OCI-LY3 (cell line): ENCODE data around the gene RBMS3.
"Not testable (repeated sequence)": the region's sequence is repeated elsewhere in the genome, so short reads cannot be mapped to it uniquely, and the experiment has no call there.

Source experiments
- H2AFZ ChIP-seq: fragments of 200-600, 300-600 bp; shearing (Covaris generic); 2 replicates; pipeline ENCODE4 v1.6.0; 2014; ENCODE audit warnings: antibody characterized with exemption, low read depth, low read length
- H3K27ac ChIP-seq: fragments of 200-600, 300-600 bp; sonication (generic); 2 replicates; pipeline ENCODE4 v1.5.1; 2014; ENCODE audit warnings: mild to moderate bottlenecking, low read length, moderate library complexity, mixed read lengths
- H3K27me3 ChIP-seq: fragments of 200-600, 300-600 bp; sonication (generic); 2 replicates; pipeline ENCODE4 v1.6.1; 2014; ENCODE audit warnings: low read depth, low read length, mixed read lengths
- H3K36me3 ChIP-seq: fragments of 200-600, 300-600 bp; sonication (generic); replicated peaks from 2 replicates; pipeline ENCODE3; 2014; ENCODE audit warnings: low read depth, low read length, mixed read lengths
- H3K4me1 ChIP-seq: fragments of 300-600, 200-600 bp; sonication (generic); 2 replicates; pipeline ENCODE4 v1.6.1; 2014; ENCODE audit warnings: low read length, mixed read lengths
- H3K4me2 ChIP-seq: fragments of 200-600, 300-600 bp; sonication (generic); 2 replicates; pipeline ENCODE4 v1.6.1; 2014; ENCODE audit warnings: low read length, mixed read lengths
- H3K4me3 ChIP-seq: fragments of 300-600, 200-600 bp; sonication (generic); 2 replicates; pipeline ENCODE4 v1.5.1; 2014; ENCODE audit warnings: antibody characterized with exemption, mild to moderate bottlenecking, low read length, moderate library complexity
- H3K79me2 ChIP-seq: fragments of 300-600, 200-600 bp; shearing (Covaris generic); 2 replicates; pipeline ENCODE4 v1.6.1; 2014; ENCODE audit warnings: mild to moderate bottlenecking, low read length, mixed read lengths
- H3K9ac ChIP-seq: fragments of 300-600, 200-600 bp; shearing (Covaris generic); 2 replicates; pipeline ENCODE4 v1.6.0; 2014; ENCODE audit warnings: mild to moderate bottlenecking, low read length, moderate library complexity
- H3K9me3 ChIP-seq: fragments of 200-600, 300-600 bp; shearing (Covaris generic); 2 replicates; pipeline ENCODE4 v1.6.1; 2014; ENCODE audit warnings: low read length, mixed read lengths; ENCODE audit not compliant: insufficient read depth
- H4K20me1 ChIP-seq: fragments of 200-600, 300-600 bp; sonication (generic); 2 replicates; pipeline ENCODE4 v1.6.1; 2016; ENCODE audit warnings: low read length, mixed read lengths; ENCODE audit not compliant: insufficient read depth
- EZH2phosphoT487 ChIP-seq: fragments of 200-600 bp; shearing (Covaris generic); IDR thresholded peaks from 2 replicates; pipeline ENCODE4 v1.6.1; 2018; ENCODE audit warnings: antibody characterized with exemption, mixed run types, low read depth
- TF ChIP-seq, protein P1 (sequence below): fragments of 200-600, 300-600 bp; sonication (generic); IDR thresholded peaks from 2 replicates; pipeline ENCODE4 v1.5.1; 2014; ENCODE audit warnings: antibody characterized with exemption, low read length, low read depth

RBMS3 gene

DNA sequence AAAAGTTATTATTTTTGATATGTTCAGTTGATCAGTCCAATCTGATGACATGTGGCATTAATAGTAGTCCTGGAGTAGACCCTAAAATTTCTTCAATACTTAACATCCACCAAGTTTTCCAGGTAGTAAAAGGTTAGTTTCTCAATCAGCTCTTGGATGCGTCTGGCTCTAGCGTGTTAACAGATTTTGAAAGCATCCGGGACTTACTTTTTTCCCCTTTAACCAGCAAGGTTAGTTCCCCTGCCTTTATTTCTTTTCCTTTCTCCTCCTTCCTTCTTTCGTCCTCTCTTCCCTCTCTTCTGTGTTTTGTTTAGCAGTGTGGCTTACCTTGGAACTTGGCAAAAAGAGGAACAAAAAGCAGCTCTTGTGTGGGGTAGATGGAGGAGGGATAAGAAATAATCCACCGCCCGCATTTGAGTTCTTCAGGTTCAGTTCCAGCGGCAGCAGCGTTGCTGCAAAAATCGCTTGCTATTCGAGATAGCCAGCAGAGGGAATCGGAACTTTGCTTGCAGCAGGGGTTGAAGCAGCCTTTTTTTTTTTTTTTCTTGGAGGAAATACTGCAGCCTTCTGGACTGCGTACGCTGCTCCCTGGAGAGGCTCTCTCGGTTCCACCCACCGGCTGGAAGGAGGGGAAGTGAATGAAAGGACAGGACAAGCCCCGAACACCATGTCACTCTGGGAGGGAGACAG is at the start of gene RBMS3:
TSS of gene RBMS3 (plus strand) at position 668 of the 690 bp plus-strand sequence.
- Histone ChIP-seq H4K20me1 (no peaks in the 10 kb centered on the region), H3K27me3 (peaks cover 38% of the 10 kb centered on the region), H3K79me2 (no peaks in the 10 kb centered on the region), H3K36me3 (no peaks in the 10 kb centered on the region), H3K9me3 (no peaks in the 10 kb centered on the region), H3K27ac (no peak within 1 kb of the TSS), H3K4me3 (peak within 1 kb of the TSS; percentile 75), H3K9ac (peak within 1 kb of the TSS; percentile 43), H3K4me1 (peaks cover 42% of the 10 kb centered on the region), H3K4me2 (peak within 1 kb of the TSS; percentile 90), H2AFZ (no peak within 1 kb of the TSS)
- TF ChIP-seq, protein P1, sequence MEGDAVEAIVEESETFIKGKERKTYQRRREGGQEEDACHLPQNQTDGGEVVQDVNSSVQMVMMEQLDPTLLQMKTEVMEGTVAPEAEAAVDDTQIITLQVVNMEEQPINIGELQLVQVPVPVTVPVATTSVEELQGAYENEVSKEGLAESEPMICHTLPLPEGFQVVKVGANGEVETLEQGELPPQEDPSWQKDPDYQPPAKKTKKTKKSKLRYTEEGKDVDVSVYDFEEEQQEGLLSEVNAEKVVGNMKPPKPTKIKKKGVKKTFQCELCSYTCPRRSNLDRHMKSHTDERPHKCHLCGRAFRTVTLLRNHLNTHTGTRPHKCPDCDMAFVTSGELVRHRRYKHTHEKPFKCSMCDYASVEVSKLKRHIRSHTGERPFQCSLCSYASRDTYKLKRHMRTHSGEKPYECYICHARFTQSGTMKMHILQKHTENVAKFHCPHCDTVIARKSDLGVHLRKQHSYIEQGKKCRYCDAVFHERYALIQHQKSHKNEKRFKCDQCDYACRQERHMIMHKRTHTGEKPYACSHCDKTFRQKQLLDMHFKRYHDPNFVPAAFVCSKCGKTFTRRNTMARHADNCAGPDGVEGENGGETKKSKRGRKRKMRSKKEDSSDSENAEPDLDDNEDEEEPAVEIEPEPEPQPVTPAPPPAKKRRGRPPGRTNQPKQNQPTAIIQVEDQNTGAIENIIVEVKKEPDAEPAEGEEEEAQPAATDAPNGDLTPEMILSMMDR, result peak; percentile 59
- TF ChIP-seq EZH2phosphoT487, result no peak; the same call in 1 of the 2 replicates

DNA sequence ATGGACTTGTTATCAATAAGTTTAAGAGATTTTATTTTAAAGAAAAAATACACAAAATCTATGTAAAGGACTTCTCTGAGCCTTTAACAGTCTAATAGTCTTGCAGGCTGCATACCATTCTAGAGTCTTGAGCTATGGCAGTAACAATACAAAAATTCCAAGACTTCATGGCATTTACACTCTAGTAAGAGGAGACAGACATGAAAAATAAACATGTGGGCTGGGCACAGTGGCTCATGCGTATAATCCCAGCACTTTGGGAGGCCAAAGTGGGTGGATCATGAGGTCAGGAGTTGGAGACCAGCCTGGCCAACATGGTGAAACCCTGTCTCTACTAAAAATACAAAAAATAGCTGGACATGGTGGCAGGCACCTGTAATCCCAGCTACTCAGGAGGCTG is 47.7 kb upstream of the RBMS3 start:
- not testable (repeated sequence) for H4K20me1 ChIP-seq, H3K9me3 ChIP-seq, H3K4me3 ChIP-seq, H3K79me2 ChIP-seq, H3K9ac ChIP-seq, H3K36me3 ChIP-seq, H3K27ac ChIP-seq, H3K27me3 ChIP-seq, H3K4me1 ChIP-seq, H3K4me2 ChIP-seq, H2AFZ ChIP-seq

DNA sequence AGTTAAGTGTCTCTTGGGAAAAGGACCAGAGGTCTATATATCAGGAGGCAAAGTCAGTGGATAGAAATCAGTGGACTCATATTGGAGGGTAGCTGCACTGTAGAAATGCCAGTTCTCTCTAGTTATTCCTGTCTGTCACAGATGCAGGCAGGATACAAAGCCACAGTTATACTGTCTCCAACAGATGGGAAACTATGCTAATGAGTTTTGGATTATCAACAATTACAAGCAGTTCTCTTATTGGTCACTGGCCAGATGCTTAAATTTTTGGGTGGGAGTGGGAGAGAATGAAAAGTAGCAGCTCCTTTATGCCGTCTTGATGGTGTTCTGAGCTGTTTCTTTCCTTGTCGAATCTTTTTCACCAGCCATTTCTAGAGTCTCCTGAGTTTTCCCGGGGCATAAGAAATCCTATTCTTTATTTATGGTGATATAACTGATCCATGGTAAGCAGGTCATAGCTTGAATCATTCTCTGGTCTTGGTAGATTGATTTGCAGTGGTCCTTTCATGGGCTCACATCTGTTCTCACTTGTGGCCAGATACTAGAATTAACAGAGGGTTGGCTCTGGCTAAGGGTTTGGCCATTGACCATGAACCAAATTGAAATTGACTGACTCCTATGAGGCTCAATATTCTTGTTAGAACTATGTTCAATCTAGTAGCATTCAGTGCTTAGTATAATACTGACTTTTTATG is 44.6 kb upstream of the RBMS3 start:
- Histone ChIP-seq H3K36me3 (no peaks in the 10 kb centered on the region), H3K79me2 (no peaks in the 10 kb centered on the region), H3K9ac (no peak overlapping the region), H3K4me1 (no peaks in the 10 kb centered on the region), H4K20me1 (no peaks in the 10 kb centered on the region), H3K27me3 (no peaks in the 10 kb centered on the region), H2AFZ (no peak overlapping the region), H3K27ac (no peak overlapping the region), H3K4me3 (no peak overlapping the region), H3K9me3 (no peaks in the 10 kb centered on the region), H3K4me2 (no peak overlapping the region)
- TF ChIP-seq, protein P1, result no peak
- TF ChIP-seq EZH2phosphoT487, result no peak

DNA sequence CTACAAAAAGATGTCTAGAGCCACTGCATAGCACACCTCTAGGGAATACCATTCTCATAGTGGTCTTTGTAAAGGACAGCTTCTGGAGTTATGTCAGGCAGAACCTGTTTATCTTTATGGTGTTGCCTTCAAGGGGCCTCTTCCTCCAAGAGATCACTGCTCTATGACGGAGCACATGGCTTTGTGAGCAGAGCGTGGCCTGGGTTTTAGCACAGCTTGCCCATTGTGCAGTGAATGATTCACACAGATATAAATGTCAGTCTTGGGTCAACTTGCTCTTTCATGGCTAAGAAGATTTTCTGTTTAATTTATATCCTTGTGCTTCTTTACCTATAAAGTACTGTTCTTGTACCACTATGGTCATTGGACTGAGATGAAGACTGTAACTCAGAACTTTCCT is 41.5 kb upstream of the RBMS3 start:
- H3K4me2 ChIP-seq, result no peak overlapping the region
- no peaks in the 10 kb centered on the region for H3K4me1 ChIP-seq
- no peaks in the 10 kb centered on the region for H3K36me3 ChIP-seq
- H3K79me2 ChIP-seq, result no peaks in the 10 kb centered on the region
- no peaks in the 10 kb centered on the region for H3K9me3 ChIP-seq
- no peak overlapping the region for H3K4me3 ChIP-seq
- H2AFZ ChIP-seq, result no peak overlapping the region
- H4K20me1 ChIP-seq, result no peaks in the 10 kb centered on the region
- H3K9ac ChIP-seq, result no peak overlapping the region
- no peak for TF ChIP-seq EZH2phosphoT487
- no peak overlapping the region for H3K27ac ChIP-seq
- H3K27me3 ChIP-seq, result no peaks in the 10 kb centered on the region

DNA sequence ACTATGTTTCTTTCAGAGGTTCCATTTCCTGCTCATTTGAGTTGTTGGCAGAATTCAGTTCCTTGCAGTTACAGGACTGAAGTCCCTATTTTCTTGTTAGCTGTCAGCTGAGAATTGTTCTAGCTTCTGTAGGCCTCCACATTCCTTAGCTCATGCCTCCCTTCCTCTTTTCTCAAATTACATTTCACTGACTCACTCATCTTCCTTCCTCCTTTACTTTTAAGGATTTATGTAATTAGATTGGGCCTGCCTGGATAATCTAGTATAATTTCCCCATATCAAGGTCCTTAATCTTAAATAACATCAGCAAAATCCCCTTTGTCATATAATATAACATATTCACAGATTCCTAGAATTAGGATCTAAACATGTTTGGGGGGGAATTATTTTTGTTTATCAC is 40.6 kb upstream of the RBMS3 start:
- no peak for TF ChIP-seq EZH2phosphoT487
- TF ChIP-seq, protein P1, result no peak
- H4K20me1 ChIP-seq, result no peaks in the 10 kb centered on the region
- H3K27me3 ChIP-seq, result no peaks in the 10 kb centered on the region
- no peak overlapping the region for H3K4me2 ChIP-seq
- H3K27ac ChIP-seq, result no peak overlapping the region
- no peaks in the 10 kb centered on the region for H3K4me1 ChIP-seq
- H3K9ac ChIP-seq, result no peak overlapping the region
- H3K36me3 ChIP-seq, result no peaks in the 10 kb centered on the region
- no peaks in the 10 kb centered on the region for H3K9me3 ChIP-seq
- no peak overlapping the region for H3K4me3 ChIP-seq
- H2AFZ ChIP-seq, result no peak overlapping the region
- no peaks in the 10 kb centered on the region for H3K79me2 ChIP-seq
